Activated naive CD8-positive, alpha-beta T cell treated with anti-CD3 and anti-CD28 coated beads for 36 hours (primary cell): ENCODE data around the gene GPATCH11. TPM values are rescaled to one million over a fixed set of nuclear protein-coding genes. Genes with fewer than 3 reads are reported as not detected.

Experiments
- DNase-seq: peaks from one replicate; pipeline ENCODE4 v3.0.0; 2021
- H3K27ac Mint-ChIP-seq: one replicate; pipeline ENCODE4 v1.8.0; 2022; ENCODE audit warnings: mild to moderate bottlenecking, moderate library complexity, mixed read lengths
- H3K27me3 Mint-ChIP-seq: one replicate; pipeline ENCODE4 v1.8.0; 2022; ENCODE audit warnings: mild to moderate bottlenecking, mixed read lengths
- H3K36me3 Mint-ChIP-seq: one replicate; pipeline ENCODE4 v1.8.0; 2021; ENCODE audit warnings: mild to moderate bottlenecking, mixed read lengths
- H3K4me1 Mint-ChIP-seq: one replicate; pipeline ENCODE4 v1.8.0; 2021; ENCODE audit warnings: mixed read lengths
- H3K4me3 Mint-ChIP-seq: one replicate; pipeline ENCODE4 v1.8.0; 2022; ENCODE audit warnings: mild to moderate bottlenecking, moderate library complexity, mixed read lengths
- H3K9me3 Mint-ChIP-seq: one replicate; pipeline ENCODE4 v1.8.0; 2022; ENCODE audit warnings: mixed read lengths
- total RNA-seq, 2 experiments: library from RNA; stranded (reverse); gene quantifications; one replicate each; pipeline ENCODE4 v1.2.3, GENCODE V29; 2021

GPATCH11 gene
- total RNA-seq, 2 experiments from 2014 or later: 12.5 to 14.6 TPM

DNA sequence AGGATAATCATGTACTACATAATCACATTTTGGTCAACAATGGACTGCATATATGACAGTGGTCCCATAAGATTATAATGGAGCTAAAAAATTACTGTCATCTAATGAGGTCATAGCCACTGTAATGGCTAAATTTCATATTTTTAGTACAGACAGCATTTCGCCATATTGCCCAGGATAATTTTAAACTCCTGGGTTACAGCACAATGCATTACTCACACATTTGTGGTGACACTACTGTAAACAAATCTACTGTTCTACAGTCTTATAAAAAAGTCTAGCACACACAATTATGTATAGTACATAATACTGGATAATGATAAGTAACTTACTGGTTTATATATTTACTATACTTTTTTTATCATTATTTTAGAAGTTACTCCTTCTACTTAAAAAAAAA is 59.7 kb downstream of the GPATCH11 start:
- Mint-ChIP-seq H3K4me1 (no peaks in the 10 kb centered on the region), H3K36me3 (peaks cover 29% of the 10 kb centered on the region)

DNA sequence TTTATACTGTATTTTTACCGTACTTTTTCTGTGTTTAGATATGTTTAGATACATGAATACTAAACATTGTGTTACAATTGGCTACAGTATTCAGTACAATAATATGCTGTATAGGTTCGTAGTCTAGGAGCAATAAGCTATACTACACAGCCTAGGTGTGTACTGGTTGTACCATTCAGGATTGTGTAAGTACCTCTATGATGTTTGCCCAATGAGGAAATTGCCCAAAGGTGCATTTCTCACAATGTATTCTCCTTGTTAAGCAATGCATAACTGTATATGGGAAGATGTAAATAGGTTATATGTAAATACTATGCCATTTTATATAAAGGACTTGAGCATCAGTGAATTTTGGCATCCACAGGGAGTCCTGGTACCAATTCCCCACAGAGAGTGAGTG is 61.7 kb downstream of the GPATCH11 start:
- DNase-seq: no peak
- Mint-ChIP-seq H3K36me3 (peaks cover 21% of the 10 kb centered on the region), H3K4me1 (peaks cover 10% of the 10 kb centered on the region), H3K27ac (no peak overlapping the region), H3K27me3 (no peaks in the 10 kb centered on the region), H3K4me3 (no peak overlapping the region), H3K9me3 (no peaks in the 10 kb centered on the region)

More for the DNA sequence above, 59.7 kb downstream of the GPATCH11 start:
- Mint-ChIP-seq H3K27ac (no peak overlapping the region), H3K9me3 (no peaks in the 10 kb centered on the region), H3K4me3 (no peak overlapping the region), H3K27me3 (no peaks in the 10 kb centered on the region)
- DNase-seq: no peak

DNA sequence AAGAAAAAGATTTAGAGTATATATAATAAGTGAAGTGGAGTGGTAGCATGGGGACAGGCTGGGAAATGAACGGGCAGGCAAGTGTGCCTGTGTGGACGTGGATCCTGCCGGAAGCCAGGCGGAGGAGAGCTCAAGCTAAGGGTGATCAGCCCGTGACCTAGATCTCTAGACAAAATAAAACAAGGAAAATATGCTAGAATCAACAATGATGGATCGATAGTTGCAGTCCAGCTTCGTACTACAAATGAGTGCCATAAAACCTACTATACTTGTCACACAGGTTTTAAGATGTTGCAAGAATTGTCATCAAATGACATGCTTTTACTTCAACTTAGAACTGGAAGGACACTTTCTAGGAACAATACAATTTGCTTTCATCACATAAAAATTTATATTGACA is 64.0 kb downstream of the GPATCH11 start:
- H3K4me1 Mint-ChIP-seq: peaks cover 24% of the 10 kb centered on the region
- no peaks in the 10 kb centered on the region for H3K27me3 Mint-ChIP-seq
- H3K36me3 Mint-ChIP-seq: peaks cover 34% of the 10 kb centered on the region
- no peak for DNase-seq
- no peak overlapping the region for H3K27ac Mint-ChIP-seq
- no peak overlapping the region for H3K4me3 Mint-ChIP-seq
- no peaks in the 10 kb centered on the region for H3K9me3 Mint-ChIP-seq

Other genes starting within 250 kb of the GPATCH11 start
- gene STRN, start 118.0 kb upstream of the GPATCH11 start, total RNA-seq: 10 to 100 TPM; 30.8 TPM
- gene HEATR5B, start 146 bp upstream of the GPATCH11 start, total RNA-seq: 10 to 100 TPM; 14.5 to 14.6 TPM
- 10 to 100 TPM; 68.7 to 74.8 TPM for gene EIF2AK2, start 72.5 kb downstream of the GPATCH11 start, total RNA-seq
- gene SULT6B1, start 104.2 kb downstream of the GPATCH11 start, total RNA-seq: not detected
- 10 to 100 TPM; 37.3 to 38.8 TPM for gene CEBPZOS, start 112.0 kb downstream of the GPATCH11 start, total RNA-seq
- 100 to 1,000 TPM; 102 to 119 TPM for gene CEBPZ, start 147.1 kb downstream of the GPATCH11 start, total RNA-seq
- gene NDUFAF7, start 147.1 kb downstream of the GPATCH11 start, total RNA-seq: 10 to 100 TPM; 20.9 to 21.3 TPM
- 10 to 100 TPM; 41.7 to 42.1 TPM for gene PRKD3, start 240.3 kb downstream of the GPATCH11 start, total RNA-seq